ENCODE data around the gene TOX2.

The TOX2 gene

DNA sequence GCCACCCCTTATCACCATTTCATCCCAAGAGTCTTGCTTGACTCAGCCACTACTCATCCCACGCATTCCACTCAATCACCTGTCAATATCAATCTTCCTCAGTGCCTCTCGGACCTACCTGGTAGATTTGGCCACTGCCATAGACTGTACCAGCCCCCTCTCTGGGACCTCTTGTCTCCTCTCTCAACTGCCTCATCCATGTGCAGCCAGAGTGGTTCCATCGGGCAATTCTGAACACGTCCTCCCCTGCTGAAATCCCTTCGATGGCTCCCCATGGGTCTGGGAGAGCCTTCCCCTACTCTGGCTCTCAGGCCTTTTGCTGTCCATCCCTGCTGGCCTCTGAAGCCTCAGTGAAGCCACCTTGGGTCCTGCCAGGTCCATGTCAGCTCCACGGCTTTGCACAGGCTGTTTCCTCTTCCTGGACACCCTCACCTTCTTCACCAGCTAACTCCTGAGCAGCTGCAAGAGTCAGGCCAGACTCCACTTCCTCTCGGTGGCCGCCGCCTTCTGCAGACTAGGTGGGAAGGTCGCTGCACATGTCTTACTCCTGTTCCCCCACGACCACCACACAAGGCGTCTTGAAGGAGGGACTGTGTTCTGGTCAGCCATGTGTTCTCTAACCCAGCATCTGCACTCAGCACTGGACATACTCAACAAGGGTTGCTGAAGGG is 120.4 kb downstream of the TOX2 start:
- TF ChIP-seq, protein P1, sequence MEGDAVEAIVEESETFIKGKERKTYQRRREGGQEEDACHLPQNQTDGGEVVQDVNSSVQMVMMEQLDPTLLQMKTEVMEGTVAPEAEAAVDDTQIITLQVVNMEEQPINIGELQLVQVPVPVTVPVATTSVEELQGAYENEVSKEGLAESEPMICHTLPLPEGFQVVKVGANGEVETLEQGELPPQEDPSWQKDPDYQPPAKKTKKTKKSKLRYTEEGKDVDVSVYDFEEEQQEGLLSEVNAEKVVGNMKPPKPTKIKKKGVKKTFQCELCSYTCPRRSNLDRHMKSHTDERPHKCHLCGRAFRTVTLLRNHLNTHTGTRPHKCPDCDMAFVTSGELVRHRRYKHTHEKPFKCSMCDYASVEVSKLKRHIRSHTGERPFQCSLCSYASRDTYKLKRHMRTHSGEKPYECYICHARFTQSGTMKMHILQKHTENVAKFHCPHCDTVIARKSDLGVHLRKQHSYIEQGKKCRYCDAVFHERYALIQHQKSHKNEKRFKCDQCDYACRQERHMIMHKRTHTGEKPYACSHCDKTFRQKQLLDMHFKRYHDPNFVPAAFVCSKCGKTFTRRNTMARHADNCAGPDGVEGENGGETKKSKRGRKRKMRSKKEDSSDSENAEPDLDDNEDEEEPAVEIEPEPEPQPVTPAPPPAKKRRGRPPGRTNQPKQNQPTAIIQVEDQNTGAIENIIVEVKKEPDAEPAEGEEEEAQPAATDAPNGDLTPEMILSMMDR (conservative IDR thresholded peaks at IDR 0.05; ENCODE audit: low read depth, low read length): no peak
- no peak overlapping the region for H3K4me3 ChIP-seq (ENCODE audit: low read length)
- no peak for DNase-seq (ENCODE audit: low read depth)

DNA sequence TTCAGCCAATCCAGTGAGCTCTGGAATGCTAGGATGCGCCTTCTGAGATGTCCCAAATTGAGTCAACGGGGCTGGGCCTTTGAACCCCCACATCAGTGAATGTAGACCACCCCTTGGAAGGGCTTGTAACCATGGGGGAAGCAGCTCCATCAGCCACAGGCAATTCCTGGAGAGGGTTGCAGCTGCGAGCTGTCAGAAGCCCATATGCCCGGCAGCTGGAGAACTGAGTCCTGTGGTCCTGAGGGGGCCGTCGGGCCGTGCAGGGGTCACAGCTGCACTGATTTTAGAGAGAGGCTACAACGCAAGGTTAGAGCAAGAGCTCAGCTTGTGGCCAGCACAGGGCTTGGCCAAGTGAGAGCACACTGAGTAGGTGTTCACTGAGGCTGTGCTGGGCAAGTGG is 121.3 kb downstream of the TOX2 start:
- H3K4me3 ChIP-seq (ENCODE audit: low read length): no peak overlapping the region
- DNase-seq (ENCODE audit: low read depth): no peak
- TF ChIP-seq, protein P1 (conservative IDR thresholded peaks at IDR 0.05; ENCODE audit: low read depth, low read length): no peak

DNA sequence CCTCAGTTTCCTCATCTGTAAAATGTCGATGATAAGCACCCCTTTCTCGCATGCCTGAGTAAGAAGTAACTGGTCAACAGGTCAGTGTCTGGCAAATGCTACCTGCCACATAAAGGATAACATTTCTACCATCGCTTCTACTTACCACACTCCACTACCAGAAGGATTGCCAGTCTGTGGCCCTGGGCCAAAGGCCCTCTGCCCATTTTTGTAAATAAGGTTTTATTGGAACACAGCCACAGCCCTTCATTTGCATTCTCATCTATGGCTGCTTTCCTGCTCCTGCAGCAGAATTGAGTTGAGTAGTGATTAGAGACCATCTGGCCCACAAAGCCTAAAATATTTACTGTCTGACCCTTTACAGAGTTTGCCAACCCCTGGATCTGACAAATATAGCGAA is 121.8 kb downstream of the TOX2 start:
- DNase-seq (ENCODE audit: low read depth): no peak
- TF ChIP-seq, protein P1 (conservative IDR thresholded peaks at IDR 0.05; ENCODE audit: low read depth, low read length): no peak
- no peak overlapping the region for H3K4me3 ChIP-seq (ENCODE audit: low read length)

DNA sequence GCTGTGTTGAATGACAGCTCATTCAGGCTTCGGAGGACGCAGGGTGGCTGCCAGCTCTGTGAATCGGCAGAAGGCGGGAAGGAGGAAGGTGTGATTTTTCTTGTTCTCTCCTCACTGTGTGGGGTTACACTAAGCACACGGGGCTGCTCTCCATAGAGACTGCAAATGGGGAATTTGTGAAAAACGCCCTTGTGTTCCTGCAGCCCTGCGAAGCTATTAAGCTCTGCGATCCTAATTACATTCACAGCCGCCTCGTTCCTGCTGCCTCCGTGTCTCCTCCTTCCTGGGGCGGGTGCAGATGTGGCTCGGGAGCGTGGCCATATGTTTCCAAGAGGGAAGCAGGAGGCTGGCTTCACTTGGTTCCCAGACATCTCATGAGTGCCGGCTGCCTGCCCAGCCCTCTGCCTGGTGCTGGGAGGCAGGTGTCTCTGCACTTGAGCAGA is 124.0 kb downstream of the TOX2 start:
- no peak overlapping the region for H3K4me3 ChIP-seq (ENCODE audit: low read length)
- no peak for DNase-seq (ENCODE audit: low read depth)
- TF ChIP-seq, protein P1 (conservative IDR thresholded peaks at IDR 0.05; ENCODE audit: low read depth, low read length): no peak

DNA sequence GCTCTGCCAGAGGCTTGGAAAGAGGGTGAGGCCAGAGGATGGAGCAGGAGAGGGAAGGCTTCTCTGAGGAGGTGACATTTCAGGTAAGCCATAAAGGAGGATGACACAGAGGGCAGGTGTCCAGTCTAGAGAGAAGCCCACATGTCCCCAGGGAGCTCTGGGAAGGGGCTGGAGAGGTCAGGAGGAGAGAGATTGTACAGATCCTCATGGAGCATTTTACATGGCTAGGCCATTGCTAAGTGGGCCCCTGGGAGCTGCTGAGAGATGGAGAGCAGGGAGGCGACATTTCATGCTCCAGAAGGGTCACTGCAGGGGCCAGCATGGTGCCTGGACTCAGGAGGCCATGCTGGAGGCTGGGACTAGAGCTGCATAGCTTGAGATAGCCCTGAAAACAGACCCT is 124.5 kb downstream of the TOX2 start:
- TF ChIP-seq, protein P1 (conservative IDR thresholded peaks at IDR 0.05; ENCODE audit: low read depth, low read length): no peak
- DNase-seq (ENCODE audit: low read depth): no peak
- no peak overlapping the region for H3K4me3 ChIP-seq (ENCODE audit: low read length)

DNA sequence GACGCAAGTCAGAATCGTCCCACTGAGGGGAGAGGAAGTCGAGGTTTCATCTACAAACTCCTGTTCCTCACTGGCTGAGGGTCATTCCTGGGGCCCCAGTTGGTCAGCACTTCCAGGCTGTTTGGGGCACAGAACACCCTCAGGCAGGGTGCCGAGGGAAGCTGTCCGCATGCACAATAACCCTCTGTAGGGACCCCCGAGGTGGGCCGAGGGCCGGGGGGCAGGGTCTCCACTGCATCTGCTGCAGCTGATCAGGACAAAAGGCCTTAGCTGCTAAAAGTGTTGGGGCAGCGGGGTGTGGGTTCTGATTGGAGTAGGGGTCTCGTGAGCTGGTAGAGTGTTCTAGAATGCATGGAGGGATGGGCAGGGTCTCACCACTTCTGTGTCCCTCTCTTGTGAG is 125.1 kb downstream of the TOX2 start:
- DNase-seq (ENCODE audit: low read depth): no peak
- no peak overlapping the region for H3K4me3 ChIP-seq (ENCODE audit: low read length)
- TF ChIP-seq, protein P1 (conservative IDR thresholded peaks at IDR 0.05; ENCODE audit: low read depth, low read length): no peak

DNA sequence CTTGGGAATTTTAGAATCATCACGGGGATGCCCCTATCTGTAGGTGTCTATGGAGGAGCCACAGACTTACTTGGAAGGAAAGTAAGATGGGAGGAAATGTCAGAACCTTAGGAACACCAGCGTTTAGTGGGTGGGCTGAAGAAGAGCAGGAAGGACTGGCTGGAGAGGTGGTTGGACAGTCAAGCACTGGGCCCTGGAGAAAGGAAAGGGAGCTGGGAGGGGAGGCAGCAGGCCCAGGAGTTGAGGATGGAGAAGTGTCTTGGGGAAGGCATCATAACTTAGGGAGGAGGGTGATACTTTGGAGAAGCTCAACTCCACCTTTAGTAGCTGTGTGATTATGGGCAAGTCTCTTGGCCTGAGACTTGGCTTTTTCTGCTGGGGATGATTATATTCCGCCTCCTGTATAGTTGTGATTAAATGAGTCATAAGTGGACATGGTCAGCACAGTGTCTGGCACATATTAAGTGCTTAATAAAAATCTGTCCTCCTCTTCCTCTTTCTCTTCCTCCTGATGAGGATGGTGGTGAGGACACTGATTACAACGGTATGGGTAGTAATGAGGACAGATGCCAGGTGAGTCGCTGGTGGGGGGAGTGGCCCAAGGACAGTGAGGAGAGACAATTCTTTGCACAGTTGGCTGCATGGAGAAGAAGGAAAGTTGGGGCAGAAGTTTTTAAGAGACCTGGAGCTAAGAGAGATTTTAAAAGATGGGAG is 125.7 kb downstream of the TOX2 start:
- no peak for DNase-seq (ENCODE audit: low read depth)
- no peak overlapping the region for H3K4me3 ChIP-seq (ENCODE audit: low read length)
- TF ChIP-seq, protein P1 (conservative IDR thresholded peaks at IDR 0.05; ENCODE audit: low read depth, low read length): no peak
